Stimulated activated CD4-positive, alpha-beta T cell treated with anti-CD3 and anti-CD28 coated beads, Interleukin-4, amount 100 ng/mL, for 24 hours (primary cell): Measurements from ENCODE around the gene ZNF799.
A peak's percentile ranks its signal among the peaks of the same experiment; 100 is the strongest.
"Not testable (repeated sequence)": the region's sequence is repeated elsewhere in the genome, so short reads cannot be mapped to it uniquely, and the experiment has no call there.

Source experiments
- DNase-seq: peaks from one replicate; pipeline ENCODE4 v3.0.0-alpha.2; 2020

Gene ZNF799

DNA sequence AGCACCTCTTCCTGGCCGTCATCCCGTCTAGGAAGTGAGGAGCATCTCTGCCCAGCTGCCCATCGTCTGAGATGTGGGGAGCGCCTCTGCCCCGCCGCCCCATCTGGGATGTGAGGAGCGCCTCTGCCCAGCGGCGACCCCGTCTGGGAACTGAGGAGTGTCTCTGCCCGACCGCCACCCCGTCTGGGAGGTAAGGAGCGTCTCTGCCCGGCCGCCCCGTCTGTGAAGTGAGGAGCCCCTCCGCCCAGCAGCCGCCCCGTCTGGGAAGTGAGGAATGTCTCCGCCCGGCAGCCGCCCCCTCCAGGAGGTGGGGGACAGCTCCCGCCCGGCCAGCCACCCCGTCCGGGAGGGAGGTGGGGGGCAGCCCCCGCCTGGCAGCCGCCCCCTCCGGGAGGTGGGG lies 38.8 kb downstream of the ZNF799 start:
- not testable (repeated sequence) for DNase-seq

GRCh38 chr19:12353375-12353774 lies 47.7 kb downstream of the ZNF799 start:
- no peak for DNase-seq

DNA sequence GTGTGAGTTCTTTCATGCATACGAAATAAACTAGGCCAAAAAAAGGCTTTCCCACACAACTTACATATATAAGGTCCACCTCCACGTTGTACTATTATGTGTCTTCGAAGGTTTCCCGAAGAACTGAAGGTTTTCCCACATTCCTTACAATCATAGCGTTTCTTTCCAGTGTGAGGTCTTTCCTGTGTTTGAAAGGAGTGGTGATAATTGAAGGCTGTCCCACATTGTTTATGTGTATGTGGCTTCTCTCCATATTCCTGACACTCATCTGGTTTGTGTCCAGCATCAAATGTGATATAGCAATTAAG lies 50.2 kb downstream of the ZNF799 start:
- DNase-seq, result no peak

- no peak for DNase-seq
Observed at GRCh38 chr19:12350185-12350889, 50.7 kb downstream of the ZNF799 start.

DNA sequence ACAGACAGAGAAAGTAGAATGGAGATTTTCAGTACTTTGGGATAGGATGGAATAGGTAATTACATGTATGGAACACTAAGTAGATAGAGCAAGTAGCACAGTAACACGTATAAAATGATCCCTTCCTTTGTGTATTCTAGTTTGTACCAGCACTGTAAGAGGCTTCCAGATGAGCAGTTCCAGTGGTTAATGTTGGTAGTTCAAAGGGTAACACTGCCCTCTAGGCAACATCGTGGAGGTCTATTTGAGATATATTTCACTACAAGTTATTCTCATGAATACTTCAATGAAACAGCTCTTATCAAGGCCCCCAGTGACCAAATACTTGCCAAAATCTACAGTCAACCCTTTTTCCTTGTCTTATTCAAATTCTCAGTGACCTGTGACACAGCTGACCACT lies 54.2 kb downstream of the ZNF799 start:
- DNase-seq, result peak; percentile 16

DNA sequence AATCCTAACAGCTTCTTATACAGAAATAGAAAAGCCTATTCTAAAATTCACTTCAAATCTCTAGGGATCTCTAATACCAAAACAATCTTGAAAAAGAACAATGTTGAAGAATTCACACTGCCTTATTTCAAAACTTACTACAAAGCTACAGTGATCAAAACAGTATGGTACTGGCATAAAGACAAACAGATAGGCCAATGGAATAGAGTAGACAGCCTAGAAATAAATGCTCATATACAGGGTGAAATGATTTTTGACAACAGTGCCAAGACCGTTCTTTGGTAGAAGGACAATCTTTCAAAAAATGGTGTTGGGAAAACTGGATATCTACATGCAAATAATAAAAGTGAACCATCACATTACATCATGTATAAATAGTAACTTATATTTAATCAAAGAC lies 55.9 kb downstream of the ZNF799 start:
- no peak for DNase-seq
